GM19193 (cell line): ENCODE data around the gene AFF1.

Experiments used
- POLR2A ChIP-seq: IDR thresholded peaks from 4 replicates; pipeline ENCODE4 v1.6.1; 2011; ENCODE audit not compliant: insufficient read depth, insufficient read length; ENCODE audit errors: extremely low read depth

AFF1 gene

GRCh38 chr4:87121341-87122065 is 186.7 kb downstream of the AFF1 start:
- no peak for TF ChIP-seq POLR2A

GRCh38 chr4:87122252-87122651 is 187.4 kb downstream of the AFF1 start:
- TF ChIP-seq POLR2A: no peak

DNA sequence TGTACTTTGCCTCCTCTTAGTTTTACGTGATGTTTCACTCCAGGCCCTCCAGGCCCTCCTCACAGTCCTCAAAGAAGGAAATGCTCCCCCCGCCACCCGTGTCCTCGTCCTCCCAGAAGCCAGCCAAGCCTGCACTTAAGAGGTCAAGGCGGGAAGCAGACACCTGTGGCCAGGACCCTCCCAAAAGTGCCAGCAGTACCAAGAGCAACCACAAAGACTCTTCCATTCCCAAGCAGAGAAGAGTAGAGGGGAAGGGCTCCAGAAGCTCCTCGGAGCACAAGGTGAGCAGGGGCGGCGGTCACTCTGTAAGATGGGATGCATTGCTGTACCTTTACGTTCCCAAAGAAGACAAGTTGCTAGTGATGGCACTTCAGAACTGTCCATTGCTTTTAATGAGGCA is 191.2 kb downstream of the AFF1 start:
- TF ChIP-seq POLR2A: no peak

- no peak for TF ChIP-seq POLR2A
Observed at GRCh38 chr4:87128006-87128705, 193.3 kb downstream of the AFF1 start.

DNA sequence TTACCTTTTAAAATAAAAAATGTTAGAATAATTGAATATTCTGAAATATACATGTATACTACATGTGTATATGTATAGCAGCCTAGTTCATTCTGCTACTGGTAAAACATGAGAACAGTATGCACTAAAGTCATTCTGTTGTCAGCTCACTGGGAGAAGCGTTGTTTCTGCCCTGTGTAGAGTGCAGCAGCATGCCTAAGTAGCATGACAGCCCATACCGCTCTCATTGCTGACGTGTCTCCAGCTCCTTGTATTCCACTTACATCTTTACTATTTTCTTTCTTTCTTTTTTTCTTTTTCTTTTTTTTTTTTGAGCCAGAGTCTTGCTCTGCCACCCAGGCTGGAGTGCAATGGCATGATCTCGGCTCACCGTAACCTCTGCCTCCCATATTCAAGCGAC is 194.9 kb downstream of the AFF1 start:
- no peak for TF ChIP-seq POLR2A

DNA sequence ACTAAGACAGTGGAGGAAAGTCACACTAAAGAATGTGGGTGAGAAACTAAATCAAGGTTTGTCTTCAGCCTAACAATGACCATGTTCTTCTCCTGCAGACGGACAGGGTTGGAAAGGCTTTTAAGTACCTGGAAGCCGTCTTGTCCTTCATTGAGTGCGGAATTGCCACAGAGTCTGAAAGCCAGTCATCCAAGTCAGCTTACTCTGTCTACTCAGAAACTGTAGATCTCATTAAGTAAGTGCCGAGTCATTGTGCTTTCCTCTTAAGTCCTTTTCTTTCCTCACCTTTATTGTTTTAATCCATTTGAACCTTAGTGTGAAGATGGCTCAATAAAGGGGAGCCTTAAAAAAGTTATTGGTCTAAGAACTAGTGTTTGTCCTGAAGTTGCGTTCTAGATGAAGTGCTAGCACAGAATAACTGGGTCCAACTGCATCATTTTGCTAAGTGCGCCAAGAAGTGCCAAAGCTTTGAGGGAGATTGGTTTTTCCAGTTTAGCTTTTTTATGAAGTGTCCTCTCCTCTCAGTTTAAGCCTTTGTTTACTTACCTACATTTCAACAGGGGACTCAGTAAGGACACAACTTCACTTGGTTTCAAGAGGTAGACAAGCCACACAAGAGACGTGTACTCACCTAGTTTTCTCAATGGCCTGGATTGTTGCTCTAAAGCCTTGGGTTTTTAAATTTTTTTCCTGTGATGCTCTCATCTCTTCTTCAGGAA is 196.3 kb downstream of the AFF1 start:
- TF ChIP-seq POLR2A: no peak

DNA sequence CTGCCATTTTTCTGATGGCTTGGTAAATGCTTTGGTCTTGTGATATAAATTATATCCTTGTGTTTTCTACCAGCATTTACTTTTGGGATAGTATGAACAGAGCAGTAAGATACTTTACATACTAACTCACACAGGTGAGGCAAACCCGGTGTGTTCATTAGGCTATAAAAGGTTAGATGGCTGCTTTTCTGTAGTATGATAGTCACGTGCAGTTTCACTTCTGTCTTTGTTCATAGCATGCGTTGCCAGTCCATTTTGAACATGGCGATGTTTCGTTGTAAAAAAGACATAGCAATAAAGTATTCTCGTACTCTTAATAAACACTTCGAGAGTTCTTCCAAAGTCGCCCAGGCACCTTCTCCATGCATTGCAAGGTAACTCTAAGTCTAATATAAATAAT is 197.2 kb downstream of the AFF1 start:
- TF ChIP-seq POLR2A: no peak

- TF ChIP-seq POLR2A: no peak
Observed at GRCh38 chr4:87133183-87133582, 198.4 kb downstream of the AFF1 start.

GRCh38 chr4:87134122-87134521 is 199.3 kb downstream of the AFF1 start:
- no peak for TF ChIP-seq POLR2A

GRCh38 chr4:87141428-87141827 is 206.6 kb downstream of the AFF1 start:
- no peak for TF ChIP-seq POLR2A

DNA sequence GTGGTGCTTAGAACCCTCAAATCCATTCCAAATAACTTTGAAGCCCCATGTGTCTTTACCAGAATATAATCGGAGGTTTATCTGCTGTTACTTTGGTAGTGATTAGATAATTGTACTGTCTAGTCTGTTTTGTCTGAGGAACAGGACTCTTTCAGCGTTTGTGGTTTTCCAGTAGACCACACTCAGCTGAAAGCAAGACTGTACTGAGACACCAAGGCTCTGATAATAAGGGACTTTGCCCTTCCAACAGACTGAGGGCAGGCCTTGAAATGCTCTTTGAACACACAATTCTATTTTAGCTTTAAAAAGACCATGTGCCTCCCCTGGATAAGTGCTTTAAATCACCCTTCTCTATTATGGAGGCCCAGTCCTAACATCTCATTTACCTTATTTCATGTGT is 209.5 kb downstream of the AFF1 start:
- no peak for TF ChIP-seq POLR2A

- TF ChIP-seq POLR2A: no peak
Observed at GRCh38 chr4:87147116-87147515, 212.3 kb downstream of the AFF1 start.

DNA sequence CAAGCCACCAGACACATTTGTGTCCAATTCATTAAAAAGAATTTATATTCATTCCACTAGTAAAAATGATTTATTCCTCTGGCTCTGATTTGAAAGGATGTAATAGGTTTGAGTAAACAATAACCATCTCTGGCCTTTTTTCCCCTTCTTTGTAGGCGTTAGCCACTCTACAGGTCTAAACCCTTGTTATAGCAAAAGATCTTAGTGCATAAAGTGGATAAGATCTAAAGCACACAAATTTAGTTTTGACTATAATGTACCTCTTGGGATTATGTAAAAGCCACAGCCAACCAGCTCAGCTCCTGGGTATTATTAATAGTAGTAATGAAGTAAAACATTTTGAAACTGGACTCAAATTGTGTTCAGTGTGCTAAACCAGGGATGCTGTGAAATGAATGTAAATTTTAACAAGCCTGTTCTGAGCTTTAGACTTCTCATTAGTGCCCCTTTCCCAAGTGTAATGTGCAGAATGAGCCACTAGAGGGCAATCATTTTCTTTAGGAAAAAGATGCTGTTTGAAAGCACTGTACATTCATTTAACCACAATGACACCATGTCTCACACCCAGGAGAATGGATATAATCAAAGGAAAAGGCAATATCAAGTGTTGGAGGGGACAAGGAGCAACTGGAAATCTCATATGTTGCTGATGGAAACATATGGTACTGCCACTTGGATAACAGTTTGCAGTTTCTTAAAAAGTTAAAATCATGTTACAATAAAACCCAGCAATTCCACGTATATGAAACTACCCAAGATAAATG is 215.9 kb downstream of the AFF1 start:
- TF ChIP-seq POLR2A: no peak

DNA sequence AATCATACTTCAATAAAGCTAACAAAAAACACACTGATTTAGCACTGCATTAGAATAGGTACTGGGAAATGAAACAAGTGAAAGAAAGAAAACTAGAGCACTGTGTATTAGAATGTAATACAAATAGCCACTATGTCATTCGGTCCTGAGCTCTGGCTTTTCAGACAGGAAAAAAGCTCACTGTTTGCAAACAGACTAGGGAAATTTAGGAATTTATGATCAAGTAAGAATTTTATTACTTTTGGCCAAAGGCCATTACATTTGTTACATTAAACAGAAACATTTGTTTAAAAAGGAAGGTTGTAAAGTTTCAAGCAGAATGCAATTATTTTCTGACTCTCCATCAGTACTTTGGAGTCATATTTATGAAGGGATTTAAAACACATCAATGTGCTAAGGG is 216.9 kb downstream of the AFF1 start:
- TF ChIP-seq POLR2A: no peak
